ENCODE measurements around the gene GNAI2. TPM values are rescaled to one million over a fixed set of nuclear protein-coding genes. Genes with fewer than 3 reads are reported as not detected.

The GNAI2 gene
- total RNA-seq, 1 experiment from 2014 or later: 185 TPM

DNA sequence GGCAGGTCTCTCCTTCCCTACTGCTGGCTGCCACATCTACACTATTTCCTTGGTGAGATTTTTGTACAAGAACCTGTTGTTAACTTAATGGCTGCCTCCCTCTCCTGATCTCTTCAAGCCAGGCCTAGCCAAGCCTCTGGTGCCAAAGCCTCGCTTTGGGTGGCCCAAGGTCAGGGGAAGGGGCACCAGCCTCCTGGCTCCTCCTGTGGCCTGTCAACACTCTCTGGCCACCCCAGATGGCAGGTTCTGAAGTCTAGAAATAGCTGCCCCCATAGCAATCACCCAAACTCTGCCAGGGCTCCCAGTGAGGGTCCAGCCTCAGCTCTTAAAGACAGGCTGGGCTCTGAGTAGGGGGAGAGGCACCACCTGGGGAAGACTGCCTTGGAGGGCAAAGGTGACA lies 51.3 kb downstream of the GNAI2 start (continued):
- TF ChIP-seq, protein P1, sequence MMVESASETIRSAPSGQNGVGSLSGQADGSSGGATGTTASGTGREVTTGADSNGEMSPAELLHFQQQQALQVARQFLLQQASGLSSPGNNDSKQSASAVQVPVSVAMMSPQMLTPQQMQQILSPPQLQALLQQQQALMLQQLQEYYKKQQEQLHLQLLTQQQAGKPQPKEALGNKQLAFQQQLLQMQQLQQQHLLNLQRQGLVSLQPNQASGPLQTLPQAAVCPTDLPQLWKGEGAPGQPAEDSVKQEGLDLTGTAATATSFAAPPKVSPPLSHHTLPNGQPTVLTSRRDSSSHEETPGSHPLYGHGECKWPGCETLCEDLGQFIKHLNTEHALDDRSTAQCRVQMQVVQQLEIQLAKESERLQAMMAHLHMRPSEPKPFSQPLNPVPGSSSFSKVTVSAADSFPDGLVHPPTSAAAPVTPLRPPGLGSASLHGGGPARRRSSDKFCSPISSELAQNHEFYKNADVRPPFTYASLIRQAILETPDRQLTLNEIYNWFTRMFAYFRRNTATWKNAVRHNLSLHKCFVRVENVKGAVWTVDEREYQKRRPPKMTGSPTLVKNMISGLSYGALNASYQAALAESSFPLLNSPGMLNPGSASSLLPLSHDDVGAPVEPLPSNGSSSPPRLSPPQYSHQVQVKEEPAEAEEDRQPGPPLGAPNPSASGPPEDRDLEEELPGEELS (CRISPR knock-in tag; IDR thresholded peaks at IDR 0.05): no peak
- TF ChIP-seq ZMAT4 (CRISPR knock-in tag; IDR thresholded peaks at IDR 0.05): no peak
- TF ChIP-seq ZNF138 (CRISPR knock-in tag; conservative IDR thresholded peaks at IDR 0.05): no peak
- no peak for TF ChIP-seq ZNF671 (CRISPR knock-in tag; IDR thresholded peaks at IDR 0.05)
- no peak for TF ChIP-seq ZNF317 (CRISPR knock-in tag; IDR thresholded peaks at IDR 0.05; ENCODE audit: borderline replicate concordance, low read depth)
- no peak for TF ChIP-seq EMX1 (CRISPR knock-in tag; IDR thresholded peaks at IDR 0.05)
- no peak for TF ChIP-seq GABPB1 (CRISPR knock-in tag; IDR thresholded peaks at IDR 0.05)

- Mint-ChIP-seq H3K27me3 (ENCODE audit: low read depth) (no peaks in the 10 kb centered on the region; the same call in 1 of the 2 replicates), H3K36me3 (peaks cover 21% of the 10 kb centered on the region), H3K9me3 (no peaks in the 10 kb centered on the region), H3K4me3 (no peak overlapping the region), H3K27ac (no peak overlapping the region), H3K4me1 (peaks cover 12% of the 10 kb centered on the region)
- ATAC-seq (no peak), DNase-seq (ENCODE audit: low spot score) (no peak)
- POLR2A ChIA-PET: no interaction called here
- TF ChIP-seq ZMAT4 (CRISPR knock-in tag; IDR thresholded peaks at IDR 0.05) (no peak), CDX4 (CRISPR knock-in tag; IDR thresholded peaks at IDR 0.05; ENCODE audit: borderline replicate concordance) (no peak), KAT7 (CRISPR knock-in tag; IDR thresholded peaks at IDR 0.05; ENCODE audit: borderline replicate concordance) (no peak), OVOL2 (CRISPR knock-in tag; IDR thresholded peaks at IDR 0.05; ENCODE audit: borderline replicate concordance) (no peak), AFF4 (CRISPR knock-in tag; IDR thresholded peaks at IDR 0.05; ENCODE audit: borderline replicate concordance) (no peak), ZNF317 (CRISPR knock-in tag; IDR thresholded peaks at IDR 0.05; ENCODE audit: borderline replicate concordance, low read depth) (no peak), NFATC4 (CRISPR knock-in tag; IDR thresholded peaks at IDR 0.05) (no peak), ZNF121 (CRISPR knock-in tag; IDR thresholded peaks at IDR 0.05) (no peak), ZBTB21 (CRISPR knock-in tag; IDR thresholded peaks at IDR 0.05; ENCODE audit: borderline replicate concordance) (no peak), ARID4B (CRISPR knock-in tag; IDR thresholded peaks at IDR 0.05; ENCODE audit: borderline replicate concordance) (no peak)
- TF ChIP-seq, protein P2, sequence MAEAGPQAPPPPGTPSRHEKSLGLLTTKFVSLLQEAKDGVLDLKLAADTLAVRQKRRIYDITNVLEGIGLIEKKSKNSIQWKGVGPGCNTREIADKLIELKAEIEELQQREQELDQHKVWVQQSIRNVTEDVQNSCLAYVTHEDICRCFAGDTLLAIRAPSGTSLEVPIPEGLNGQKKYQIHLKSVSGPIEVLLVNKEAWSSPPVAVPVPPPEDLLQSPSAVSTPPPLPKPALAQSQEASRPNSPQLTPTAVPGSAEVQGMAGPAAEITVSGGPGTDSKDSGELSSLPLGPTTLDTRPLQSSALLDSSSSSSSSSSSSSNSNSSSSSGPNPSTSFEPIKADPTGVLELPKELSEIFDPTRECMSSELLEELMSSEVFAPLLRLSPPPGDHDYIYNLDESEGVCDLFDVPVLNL (CRISPR knock-in tag; IDR thresholded peaks at IDR 0.05; ENCODE audit: borderline replicate concordance, low read depth): no peak
- CTCF ChIA-PET: no interaction called here
These were observed 52.5 kb downstream of the GNAI2 start for GRCh38 chr3:50288387-50289007.

All from WTC11 (cell line).